Mesothelial cell of epicardium (in vitro differentiated cells): ENCODE results near the gene FAF1. TPM values are rescaled to one million over a fixed set of nuclear protein-coding genes. Genes with fewer than 3 reads are reported as not detected.
A peak's percentile ranks its signal among the peaks of the same experiment; 100 is the strongest.

Experiments
- DNase-seq, 2 experiments: peaks; one replicate each; pipeline ENCODE4 v3.0.0; 2021; ENCODE audit warnings: low spot score in 2 of 2; ENCODE audit not compliant: unreplicated experiment in 2 of 2
- H3K27ac Mint-ChIP-seq: 2 replicates; pipeline ENCODE4 v1.8.0; 2021; ENCODE audit warnings: mixed read lengths
- H3K27me3 Mint-ChIP-seq: 2 replicates; pipeline ENCODE4 v1.8.0; 2021; ENCODE audit warnings: low read depth, mixed read lengths
- H3K36me3 Mint-ChIP-seq: 2 replicates; pipeline ENCODE4 v1.8.0; 2021; ENCODE audit warnings: mixed read lengths
- H3K4me1 Mint-ChIP-seq: 2 replicates; pipeline ENCODE4 v1.8.0; 2021; ENCODE audit warnings: mixed read lengths
- H3K4me3 Mint-ChIP-seq: 2 replicates; pipeline ENCODE4 v1.8.0; 2021; ENCODE audit warnings: mild to moderate bottlenecking, moderate library complexity, mixed read lengths
- H3K9me3 Mint-ChIP-seq: 2 replicates; pipeline ENCODE4 v1.8.0; 2021; ENCODE audit warnings: mixed read lengths
- total RNA-seq: library from RNA; stranded (reverse); gene quantifications from 3 replicates; pipeline ENCODE4 v1.2.1, GENCODE V29; 2021
- TF ChIP-seq, protein P1 (sequence below): fragments of 200-600 bp; sonication (generic); IDR thresholded peaks from one replicate; pipeline ENCODE4 v1.5.0; 2021; ENCODE audit warnings: antibody characterized with exemption; ENCODE audit not compliant: unreplicated experiment

FAF1 gene
- total RNA-seq, 1 donor from 2014 or later: 44.4 TPM

DNA sequence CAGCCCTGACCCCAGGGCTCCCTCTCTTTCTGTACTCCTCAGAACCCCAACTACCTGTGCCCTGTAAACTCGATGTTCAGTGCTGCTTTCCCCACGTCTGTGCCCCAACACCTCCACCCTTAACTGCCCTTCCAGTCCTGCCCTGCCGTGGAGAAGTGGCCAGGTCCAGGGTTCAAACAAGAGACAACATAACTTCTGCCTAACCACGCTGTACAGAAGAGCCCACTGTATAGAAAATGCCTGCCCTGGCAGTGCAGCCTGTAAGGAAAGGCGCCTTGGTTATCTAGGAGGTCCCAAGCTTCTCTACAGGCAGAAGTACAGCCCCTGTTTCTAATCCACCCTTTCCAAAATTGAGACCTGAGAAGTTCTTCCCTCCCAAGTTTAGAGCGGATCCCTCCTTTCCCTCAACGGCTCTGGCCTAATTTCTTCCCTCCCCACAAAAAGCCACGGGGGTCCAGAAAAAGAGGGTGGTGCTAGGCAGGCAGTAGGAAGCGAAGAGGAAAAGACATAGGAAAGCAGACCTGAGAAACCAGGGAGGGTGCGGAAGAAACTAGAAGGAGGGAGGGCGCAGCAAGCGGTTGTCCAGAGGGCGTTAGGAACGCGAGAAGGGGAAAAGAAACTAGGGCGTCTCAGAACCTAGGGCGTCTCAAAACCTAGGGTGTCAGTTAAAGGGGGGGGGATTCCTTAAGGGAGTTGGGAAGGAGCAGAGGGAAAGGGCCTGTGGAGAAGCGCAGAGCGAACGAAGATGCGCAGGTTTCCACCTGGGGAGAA lies 540.0 kb downstream of the FAF1 start:
- H3K9me3 Mint-ChIP-seq: no peaks in the 10 kb centered on the region
- peaks cover 94% of the 10 kb centered on the region for H3K27me3 Mint-ChIP-seq
- no peak overlapping the region for H3K27ac Mint-ChIP-seq
- TF ChIP-seq, protein P1, sequence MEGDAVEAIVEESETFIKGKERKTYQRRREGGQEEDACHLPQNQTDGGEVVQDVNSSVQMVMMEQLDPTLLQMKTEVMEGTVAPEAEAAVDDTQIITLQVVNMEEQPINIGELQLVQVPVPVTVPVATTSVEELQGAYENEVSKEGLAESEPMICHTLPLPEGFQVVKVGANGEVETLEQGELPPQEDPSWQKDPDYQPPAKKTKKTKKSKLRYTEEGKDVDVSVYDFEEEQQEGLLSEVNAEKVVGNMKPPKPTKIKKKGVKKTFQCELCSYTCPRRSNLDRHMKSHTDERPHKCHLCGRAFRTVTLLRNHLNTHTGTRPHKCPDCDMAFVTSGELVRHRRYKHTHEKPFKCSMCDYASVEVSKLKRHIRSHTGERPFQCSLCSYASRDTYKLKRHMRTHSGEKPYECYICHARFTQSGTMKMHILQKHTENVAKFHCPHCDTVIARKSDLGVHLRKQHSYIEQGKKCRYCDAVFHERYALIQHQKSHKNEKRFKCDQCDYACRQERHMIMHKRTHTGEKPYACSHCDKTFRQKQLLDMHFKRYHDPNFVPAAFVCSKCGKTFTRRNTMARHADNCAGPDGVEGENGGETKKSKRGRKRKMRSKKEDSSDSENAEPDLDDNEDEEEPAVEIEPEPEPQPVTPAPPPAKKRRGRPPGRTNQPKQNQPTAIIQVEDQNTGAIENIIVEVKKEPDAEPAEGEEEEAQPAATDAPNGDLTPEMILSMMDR: no peak
- peak overlapping the region; percentile 25 for H3K4me3 Mint-ChIP-seq
- DNase-seq: no peak
- H3K36me3 Mint-ChIP-seq: no peaks in the 10 kb centered on the region
- H3K4me1 Mint-ChIP-seq: peaks cover 39% of the 10 kb centered on the region

DNA sequence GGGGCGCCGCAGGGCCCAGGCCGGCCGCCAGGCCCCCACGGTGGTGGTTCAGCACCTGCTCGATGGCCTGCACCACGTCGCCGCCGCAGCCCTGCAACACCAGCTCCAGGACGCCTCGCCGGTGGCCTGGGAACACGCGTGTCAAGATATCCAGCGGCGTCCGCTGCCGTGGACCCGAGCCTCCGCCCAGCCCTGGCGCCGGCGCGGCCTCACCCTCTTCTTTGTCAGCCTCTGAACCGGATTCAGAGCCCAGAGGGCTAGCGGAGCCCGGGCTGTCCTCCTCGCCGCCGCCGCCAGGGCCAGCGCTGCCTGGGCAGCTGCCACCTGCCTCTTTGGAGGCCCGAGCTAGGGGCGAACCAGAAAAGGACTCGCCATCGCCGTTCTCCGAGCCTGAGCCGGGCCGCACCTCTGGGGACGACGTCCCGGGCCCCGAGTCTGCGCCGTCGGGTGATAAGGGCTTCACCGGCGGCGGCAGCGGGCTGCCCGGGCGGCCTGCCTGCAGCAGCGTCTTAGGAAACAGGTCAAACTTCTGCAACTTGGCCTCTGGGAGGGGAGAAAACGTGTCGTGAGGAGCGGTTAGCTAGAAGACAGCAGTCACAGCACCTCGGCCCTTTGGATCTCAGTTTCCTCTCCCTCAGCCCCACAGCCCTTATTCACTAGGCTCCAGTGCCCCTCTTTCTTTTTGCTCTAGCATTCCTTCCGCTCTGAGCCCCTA lies 540.7 kb downstream of the FAF1 start:
- Mint-ChIP-seq H3K4me1 (peaks cover 34% of the 10 kb centered on the region), H3K27me3 (peaks cover 94% of the 10 kb centered on the region), H3K4me3 (peak overlapping the region; percentile 25), H3K36me3 (no peaks in the 10 kb centered on the region), H3K27ac (no peak overlapping the region), H3K9me3 (no peaks in the 10 kb centered on the region)
- TF ChIP-seq, protein P1: peak; percentile 15
- DNase-seq: peak in 1 of 2 experiments; percentile 41

DNA sequence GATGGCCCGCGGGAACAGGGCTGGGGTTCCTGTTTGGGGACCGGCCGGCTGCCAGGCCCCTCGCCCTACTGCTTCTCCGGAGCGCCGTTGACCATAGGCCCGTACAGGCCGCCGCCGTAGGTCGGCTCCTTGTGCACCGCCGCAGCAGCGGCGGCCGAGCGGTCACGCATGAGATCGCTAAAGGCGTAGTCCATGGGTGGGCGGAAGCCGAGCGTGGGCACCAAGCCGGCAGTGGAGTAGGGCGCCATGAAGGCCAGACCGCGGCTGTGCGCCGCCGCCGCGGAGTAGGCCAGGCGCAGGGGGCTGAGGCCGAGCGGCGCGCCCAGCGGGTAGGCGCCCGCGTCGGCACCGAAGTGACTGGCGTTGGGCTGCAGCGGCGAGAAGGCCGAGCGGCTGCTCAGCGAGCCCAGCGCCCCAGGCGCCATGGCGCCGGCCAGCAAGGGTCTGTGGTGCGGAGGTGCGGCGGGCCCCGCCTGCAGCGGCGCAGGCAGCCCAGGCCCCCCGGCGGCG lies 541.4 kb downstream of the FAF1 start:
- peaks cover 28% of the 10 kb centered on the region for H3K4me1 Mint-ChIP-seq
- H3K4me3 Mint-ChIP-seq: peak overlapping the region; percentile 59
- peak in 1 of 2 experiments; percentile 53 for DNase-seq
- no peak overlapping the region for H3K27ac Mint-ChIP-seq
- TF ChIP-seq, protein P1: no peak
- no peaks in the 10 kb centered on the region for H3K9me3 Mint-ChIP-seq
- peaks cover 94% of the 10 kb centered on the region for H3K27me3 Mint-ChIP-seq
- H3K36me3 Mint-ChIP-seq: no peaks in the 10 kb centered on the region

DNA sequence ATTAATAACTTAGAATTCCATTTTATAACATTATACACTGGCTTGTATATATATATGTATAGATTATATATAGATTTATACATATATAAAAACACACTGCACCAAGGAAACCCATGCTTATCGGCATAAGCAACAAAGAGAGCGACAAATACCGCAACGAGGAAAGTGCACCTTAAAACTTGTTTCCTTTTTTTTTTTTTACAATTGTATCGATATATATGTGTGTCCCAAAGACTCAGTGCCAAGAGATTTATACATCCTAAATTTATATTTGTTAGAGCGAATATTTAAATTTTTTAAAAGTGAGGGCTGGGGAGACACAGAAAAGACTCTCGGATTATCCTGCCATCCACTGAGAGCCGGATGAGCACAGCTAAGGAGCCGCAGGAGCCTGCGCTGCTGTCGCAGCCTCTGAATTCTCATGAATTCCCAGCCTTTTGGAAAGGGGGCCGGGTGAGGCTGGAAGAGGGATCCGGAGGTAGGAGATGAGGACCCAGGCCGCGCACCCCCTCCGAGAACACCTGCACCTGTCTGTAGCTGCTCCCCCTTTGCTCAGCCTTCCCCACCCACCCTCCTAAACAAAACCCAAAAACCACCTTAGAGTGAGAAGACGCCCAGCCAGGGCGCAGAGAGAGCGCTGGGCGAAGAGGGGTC lies 542.0 kb downstream of the FAF1 start:
- H3K9me3 Mint-ChIP-seq: no peaks in the 10 kb centered on the region
- DNase-seq: no peak
- peaks cover 24% of the 10 kb centered on the region for H3K4me1 Mint-ChIP-seq
- H3K27me3 Mint-ChIP-seq: peaks cover 94% of the 10 kb centered on the region
- H3K4me3 Mint-ChIP-seq: peak overlapping the region; percentile 59
- H3K36me3 Mint-ChIP-seq: no peaks in the 10 kb centered on the region
- H3K27ac Mint-ChIP-seq: no peak overlapping the region
- TF ChIP-seq, protein P1: no peak

DNA sequence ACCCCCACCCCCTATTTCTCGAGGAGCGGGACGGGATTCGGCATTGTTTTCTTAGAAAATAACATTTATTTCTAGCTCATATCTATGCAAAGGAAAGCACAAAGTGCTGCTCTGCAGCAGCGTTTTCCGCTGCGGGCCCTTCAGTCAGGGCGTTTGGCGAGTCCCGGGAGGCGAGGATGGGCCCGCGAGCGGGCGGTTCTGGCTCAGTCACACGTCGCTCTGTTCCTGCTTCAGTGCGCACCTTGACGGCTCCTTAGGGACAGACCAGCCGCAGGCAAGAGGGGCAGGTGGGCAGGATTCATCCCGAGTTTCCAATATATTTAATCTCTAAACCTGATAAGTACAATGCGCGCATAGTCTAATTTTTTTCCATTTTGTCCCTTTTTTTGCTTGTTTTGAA lies 542.6 kb downstream of the FAF1 start:
- H3K36me3 Mint-ChIP-seq: no peaks in the 10 kb centered on the region
- peaks cover 20% of the 10 kb centered on the region for H3K4me1 Mint-ChIP-seq
- DNase-seq: no peak
- H3K27me3 Mint-ChIP-seq: peaks cover 94% of the 10 kb centered on the region
- H3K9me3 Mint-ChIP-seq: no peaks in the 10 kb centered on the region
- TF ChIP-seq, protein P1: no peak
- H3K27ac Mint-ChIP-seq: no peak overlapping the region
- H3K4me3 Mint-ChIP-seq: no peak overlapping the region
